OCI-LY7 (cell line): ENCODE data around the gene TMEM61. TPM values are rescaled to one million over a fixed set of nuclear protein-coding genes. Genes with fewer than 3 reads are reported as not detected.

Experiments
- BruUV-seq: library from RNA; stranded (reverse); fragments of 400-500 nt; replicated peaks from 2 replicates; lab custom pipeline; 2021; lab: Mats Ljungman, UMichigan
- CTCF ChIA-PET: fragments of 300-600 bp; sonication (Branson Sonifier 250); formaldehyde crosslinking; loops from one replicate; lab custom pipeline; 2022; ENCODE audit warnings: antibody characterized with exemption; ENCODE audit not compliant: unreplicated experiment; lab: Charles Lee
- POLR2A ChIA-PET: fragments of 300-600 bp; sonication (Branson Sonifier 250); formaldehyde crosslinking; loops from one replicate; lab custom pipeline; 2022; ENCODE audit warnings: antibody characterized with exemption; lab: Charles Lee
- DNase-seq: peaks from one replicate; pipeline ENCODE4 v3.0.0-alpha.2; 2015; ENCODE audit warnings: low spot score
- H2AFZ ChIP-seq: fragments of 200-600 bp; sonication (generic), shearing (Covaris generic); 2 replicates; pipeline ENCODE4 v1.6.1; 2014; ENCODE audit warnings: mild to moderate bottlenecking, antibody characterized with exemption, low read length, moderate library complexity
- H3K27ac ChIP-seq: fragments of 200-600 bp; sonication (generic); 2 replicates; pipeline ENCODE4 v1.5.1; 2014; ENCODE audit warnings: mixed run types, low read depth, mild to moderate bottlenecking, moderate library complexity, low read length, inconsistent platforms; ENCODE audit not compliant: poor library complexity, severe bottlenecking
- H3K36me3 ChIP-seq: fragments of 200-600 bp; sonication (generic); 2 replicates; pipeline ENCODE4 v1.6.1; 2014; ENCODE audit warnings: mild to moderate bottlenecking, antibody characterized with exemption, low read length, moderate library complexity, mixed read lengths; ENCODE audit not compliant: insufficient read depth
- H3K4me1 ChIP-seq: fragments of 200-600 bp; sonication (generic); 2 replicates; pipeline ENCODE4 v1.5.1; 2014; ENCODE audit warnings: mild to moderate bottlenecking, low read length; ENCODE audit not compliant: insufficient read depth, poor library complexity, severe bottlenecking
- H3K4me2 ChIP-seq: fragments of 200-600 bp; sonication (generic); 2 replicates; pipeline ENCODE4 v1.6.1; 2014; ENCODE audit warnings: mild to moderate bottlenecking, low read length
- H3K4me3 ChIP-seq: fragments of 200-600 bp; sonication (generic); 2 replicates; pipeline ENCODE4 v1.5.1; 2014; ENCODE audit warnings: mild to moderate bottlenecking, low read depth, low read length; ENCODE audit not compliant: poor library complexity, severe bottlenecking
- H3K79me2 ChIP-seq: fragments of 200-600 bp; sonication (generic); 2 replicates; pipeline ENCODE4 v1.6.1; 2016; ENCODE audit warnings: low read depth, mild to moderate bottlenecking, low read length, moderate library complexity, mixed read lengths; ENCODE audit not compliant: insufficient read depth
- H3K9me2 ChIP-seq: fragments of 200-600 bp; sonication (generic); 2 replicates; pipeline ENCODE4 v1.6.1; 2016; ENCODE audit warnings: mild to moderate bottlenecking, low read length, mixed read lengths; ENCODE audit not compliant: insufficient read depth
- H3K9me3 ChIP-seq: fragments of 200-600 bp; sonication (generic); 2 replicates; pipeline ENCODE4 v1.6.1; 2014; ENCODE audit warnings: mild to moderate bottlenecking, mixed run types, low read length, mixed read lengths
- H4K20me1 ChIP-seq: fragments of 200-600 bp; sonication (generic); 2 replicates; pipeline ENCODE4 v1.6.1; 2014; ENCODE audit warnings: mild to moderate bottlenecking, antibody characterized with exemption, low read length, moderate library complexity, mixed read lengths; ENCODE audit not compliant: insufficient read depth
- CTCF ChIP-seq: fragments of 200-600 bp; sonication (generic); conservative IDR thresholded peaks from 2 replicates; pipeline ENCODE4 v1.5.1; 2014; ENCODE audit warnings: mild to moderate bottlenecking, antibody characterized with exemption, low read length, moderate library complexity, mixed read lengths
- EZH2phosphoT487 ChIP-seq: fragments of 200-600 bp; sonication (generic); IDR thresholded peaks from 2 replicates; pipeline ENCODE4 v1.6.1; 2018; ENCODE audit warnings: low read depth, borderline replicate concordance, mild to moderate bottlenecking, mixed run types, antibody characterized with exemption, low read length, moderate library complexity, mixed read lengths
- intact Hi-C: fragments of 100-400 bp; cut with micrococcal nuclease; formaldehyde crosslinking; loops from one replicate; pipeline ENCODE4 v1.10.0; 2022; ENCODE audit not compliant: unreplicated experiment
- total RNA-seq, 2 experiments: library from RNA; depleted of rRNA in 1 of 2; stranded (reverse); fragments of >200 nt in 1 of 2; shearing (Covaris generic) in 1 of 2; gene quantifications; 2 replicates each; pipeline ENCODE4 v1.2.3, GENCODE V29; 2014 to 2022

The TMEM61 gene
- total RNA-seq, 2 experiments from 2014 or later = not detected

GRCh38 chr1:55010887-55011217 lies 30.4 kb downstream of the TMEM61 start:
- TF ChIP-seq CTCF = no peak
- TF ChIP-seq EZH2phosphoT487 = no peak

GRCh38 chr1:55012661-55013060 lies 32.2 kb downstream of the TMEM61 start:
- H3K27ac ChIP-seq = no peak overlapping the region
- no peak overlapping the region for H2AFZ ChIP-seq
- no peaks in the 10 kb centered on the region for H3K9me2 ChIP-seq
- ChIA-PET CTCF (no interaction called here), POLR2A (no interaction called here)
- H3K4me2 ChIP-seq = no peak overlapping the region
- no peaks in the 10 kb centered on the region for H3K9me3 ChIP-seq
- no TSS peak for BruUV-seq
- H3K4me1 ChIP-seq = no peaks in the 10 kb centered on the region
- no peak overlapping the region for H3K4me3 ChIP-seq
- H4K20me1 ChIP-seq = no peaks in the 10 kb centered on the region; the same call in 1 of the 2 replicates
- no peaks in the 10 kb centered on the region for H3K79me2 ChIP-seq
- TF ChIP-seq CTCF (no peak), EZH2phosphoT487 (no peak)
- no peak for DNase-seq
- intact Hi-C loops = no loop called here
- no peaks in the 10 kb centered on the region for H3K36me3 ChIP-seq

More at GRCh38 chr1:55010887-55011217, 30.4 kb downstream of the TMEM61 start:
- Histone ChIP-seq H3K79me2 (no peaks in the 10 kb centered on the region), H3K4me3 (no peak overlapping the region), H4K20me1 (no peaks in the 10 kb centered on the region), H2AFZ (no peak overlapping the region), H3K9me3 (no peaks in the 10 kb centered on the region), H3K4me2 (no peak overlapping the region), H3K36me3 (no peaks in the 10 kb centered on the region), H3K9me2 (no peaks in the 10 kb centered on the region), H3K4me1 (no peaks in the 10 kb centered on the region), H3K27ac (no peak overlapping the region)
- no peak for DNase-seq
- BruUV-seq = no TSS peak
- ChIA-PET POLR2A (no interaction called here), CTCF (no interaction called here)
- intact Hi-C loops = no loop called here

GRCh38 chr1:55015123-55015522 lies 34.7 kb downstream of the TMEM61 start:
- no peaks in the 10 kb centered on the region for H3K36me3 ChIP-seq
- no peak for TF ChIP-seq CTCF
- no peak for TF ChIP-seq EZH2phosphoT487
- no peak for DNase-seq
- no peak overlapping the region for H3K27ac ChIP-seq
- intact Hi-C loops = no loop called here
- H3K79me2 ChIP-seq = no peaks in the 10 kb centered on the region
- no peak overlapping the region for H3K4me3 ChIP-seq
- CTCF ChIA-PET = no interaction called here
- no peak overlapping the region for H3K4me2 ChIP-seq
- POLR2A ChIA-PET = no interaction called here
- H3K4me1 ChIP-seq = no peaks in the 10 kb centered on the region
- H3K9me2 ChIP-seq = no peaks in the 10 kb centered on the region
- H4K20me1 ChIP-seq = no peaks in the 10 kb centered on the region; the same call in 1 of the 2 replicates
- H3K9me3 ChIP-seq = no peaks in the 10 kb centered on the region
- no TSS peak for BruUV-seq
- H2AFZ ChIP-seq = no peak overlapping the region
